Kidney epithelial cell (primary cell): ENCODE results near the gene SFMBT2. TPM values are rescaled to one million over a fixed set of nuclear protein-coding genes. Genes with fewer than 3 reads are reported as not detected.

Experiments
- DNase-seq: peaks from one replicate; pipeline ENCODE4 v3.0.0-alpha.2; 2010; ENCODE audit warnings: low read depth
- H3K27me3 ChIP-seq: 2 replicates; pipeline ENCODE4 v1.6.0; 2011; ENCODE audit warnings: low read length; ENCODE audit not compliant: control insufficient read depth, insufficient read depth
- H3K36me3 ChIP-seq: 2 replicates; pipeline ENCODE4 v1.5.1; 2011; ENCODE audit warnings: low read length; ENCODE audit not compliant: control insufficient read depth, insufficient read depth
- H3K4me3 ChIP-seq: 2 replicates; pipeline ENCODE4 v1.5.1; 2011; ENCODE audit warnings: low read depth, mild to moderate bottlenecking, control low read depth, low read length
- CTCF ChIP-seq: IDR thresholded peaks from 2 replicates; pipeline ENCODE4 v1.5.1; 2011; ENCODE audit warnings: mild to moderate bottlenecking, moderate library complexity, low read length, control low read depth, inconsistent platforms; ENCODE audit not compliant: insufficient read depth, poor library complexity, severe bottlenecking
- total RNA-seq: library from RNA; depleted of rRNA; stranded (reverse); fragments of >200 nt; gene quantifications from 2 replicates; pipeline ENCODE4 v1.2.3, GENCODE V29; 2015

SFMBT2 gene
- total RNA-seq, 1 donor from 2014 or later, result 3.1 TPM

GRCh38 chr10:7285522-7286322 is 125.1 kb downstream of the SFMBT2 start:
- no peak for DNase-seq
- no peak overlapping the region for H3K4me3 ChIP-seq
- no peaks in the 10 kb centered on the region for H3K27me3 ChIP-seq
- TF ChIP-seq CTCF, result no peak
- no peaks in the 10 kb centered on the region for H3K36me3 ChIP-seq

- no peak for DNase-seq
- H3K4me3 ChIP-seq, result no peak overlapping the region
- no peaks in the 10 kb centered on the region for H3K36me3 ChIP-seq
- no peak for TF ChIP-seq CTCF
- H3K27me3 ChIP-seq, result no peaks in the 10 kb centered on the region
Measured at GRCh38 chr10:7283246-7283645, 127.6 kb downstream of the SFMBT2 start.

- no peak overlapping the region for H3K4me3 ChIP-seq
- TF ChIP-seq CTCF, result no peak
- H3K27me3 ChIP-seq, result no peaks in the 10 kb centered on the region
- no peak for DNase-seq
- no peaks in the 10 kb centered on the region for H3K36me3 ChIP-seq
Measured at GRCh38 chr10:7282457-7282856, 128.4 kb downstream of the SFMBT2 start.

GRCh38 chr10:7281429-7281828 is 129.4 kb downstream of the SFMBT2 start:
- H3K4me3 ChIP-seq, result no peak overlapping the region
- DNase-seq, result no peak
- H3K27me3 ChIP-seq, result no peaks in the 10 kb centered on the region
- no peaks in the 10 kb centered on the region for H3K36me3 ChIP-seq
- no peak for TF ChIP-seq CTCF

- Histone ChIP-seq H3K27me3 (no peaks in the 10 kb centered on the region), H3K36me3 (no peaks in the 10 kb centered on the region), H3K4me3 (no peak overlapping the region)
- TF ChIP-seq CTCF, result no peak
- DNase-seq, result no peak
Measured at GRCh38 chr10:7279303-7279702, 131.5 kb downstream of the SFMBT2 start.

- no peaks in the 10 kb centered on the region for H3K36me3 ChIP-seq
- TF ChIP-seq CTCF, result no peak
- no peaks in the 10 kb centered on the region for H3K27me3 ChIP-seq
- DNase-seq, result no peak
- no peak overlapping the region for H3K4me3 ChIP-seq
Measured at GRCh38 chr10:7277867-7278266, 133.0 kb downstream of the SFMBT2 start.
